H9 (cell line): ENCODE data around the gene ZMIZ1. TPM values are rescaled to one million over a fixed set of nuclear protein-coding genes. Genes with fewer than 3 reads are reported as not detected.

Experiments used
- DNase-seq: peaks from one replicate; pipeline ENCODE4 v3.0.0-alpha.2; 2017
- H2AFZ ChIP-seq: one replicate; pipeline ENCODE4 v1.6.1; 2013; ENCODE audit warnings: mild to moderate bottlenecking, low read length, control low read depth, moderate library complexity
- H2AK5ac ChIP-seq: 2 replicates; pipeline ENCODE4 v1.6.1; 2013; ENCODE audit warnings: low read length, control low read depth, mixed read lengths; ENCODE audit not compliant: insufficient read length
- H2BK120ac ChIP-seq: one replicate; pipeline ENCODE4 v1.6.1; 2013; ENCODE audit warnings: low read depth, mild to moderate bottlenecking, low read length, control low read depth, inconsistent platforms; ENCODE audit not compliant: poor library complexity, severe bottlenecking
- H2BK12ac ChIP-seq: 2 replicates; pipeline ENCODE4 v1.6.1; 2013; ENCODE audit warnings: low read length, control low read depth, mixed read lengths, low read depth; ENCODE audit not compliant: insufficient read length
- H2BK15ac ChIP-seq: 2 replicates; pipeline ENCODE4 v1.6.1; 2013; ENCODE audit warnings: low read depth, low read length, control low read depth
- H2BK20ac ChIP-seq: one replicate; pipeline ENCODE4 v1.6.1; 2013; ENCODE audit warnings: low read depth, mild to moderate bottlenecking, low read length, control low read depth, inconsistent platforms; ENCODE audit not compliant: poor library complexity, severe bottlenecking
- H2BK5ac ChIP-seq: 2 replicates; pipeline ENCODE4 v1.6.1; 2013; ENCODE audit warnings: low read length, control low read depth, mixed read lengths; ENCODE audit not compliant: insufficient read length
- H3K14ac ChIP-seq: 2 replicates; pipeline ENCODE4 v1.6.1; 2013; ENCODE audit warnings: low read length, control low read depth; ENCODE audit not compliant: insufficient read depth
- H3K18ac ChIP-seq: 2 replicates; pipeline ENCODE4 v1.6.1; 2013; ENCODE audit warnings: low read depth, mild to moderate bottlenecking, mixed read lengths, low read length, control low read depth; ENCODE audit not compliant: insufficient read length
- H3K23ac ChIP-seq: 2 replicates; pipeline ENCODE4 v1.6.1; 2013; ENCODE audit warnings: low read length, control low read depth, mixed read lengths, low read depth; ENCODE audit not compliant: insufficient read length
- H3K23me2 ChIP-seq: 2 replicates; pipeline ENCODE4 v1.6.1; 2013; ENCODE audit warnings: low read depth, mild to moderate bottlenecking, mixed read lengths, low read length, control low read depth; ENCODE audit not compliant: insufficient read length, poor library complexity, severe bottlenecking
- H3K27ac ChIP-seq: 2 replicates; pipeline ENCODE4 v1.5.1; 2013; ENCODE audit warnings: low read length, control low read depth, mixed read lengths, low read depth; ENCODE audit not compliant: insufficient read length
- H3K27me3 ChIP-seq: 2 replicates; pipeline ENCODE4 v1.6.1; 2013; ENCODE audit warnings: low read length, control low read depth, inconsistent platforms; ENCODE audit not compliant: insufficient read depth
- H3K4ac ChIP-seq: 2 replicates; pipeline ENCODE4 v1.6.1; 2013; ENCODE audit warnings: low read depth, mild to moderate bottlenecking, control low read depth, inconsistent platforms, low read length, moderate library complexity
- H3K4me1 ChIP-seq: 2 replicates; pipeline ENCODE4 v1.6.1; 2013; ENCODE audit warnings: low read length, control low read depth, inconsistent platforms; ENCODE audit not compliant: insufficient read depth
- H3K4me2 ChIP-seq: 2 replicates; pipeline ENCODE4 v1.6.1; 2013; ENCODE audit warnings: low read length, control low read depth, mixed read lengths; ENCODE audit not compliant: insufficient read length, insufficient read depth
- H3K56ac ChIP-seq: 2 replicates; pipeline ENCODE4 v1.6.1; 2013; ENCODE audit warnings: low read depth, mild to moderate bottlenecking, mixed read lengths, low read length, control low read depth; ENCODE audit not compliant: insufficient read length
- H3K79me1 ChIP-seq: 2 replicates; pipeline ENCODE4 v1.6.1; 2013; ENCODE audit warnings: low read depth, mild to moderate bottlenecking, moderate library complexity, low read length, control low read depth, inconsistent platforms; ENCODE audit not compliant: insufficient read depth, poor library complexity, severe bottlenecking
- H3K79me2 ChIP-seq: 2 replicates; pipeline ENCODE4 v1.6.1; 2013; ENCODE audit warnings: low read length, control low read depth, inconsistent platforms; ENCODE audit not compliant: insufficient read depth
- H3K9ac ChIP-seq: 2 replicates; pipeline ENCODE4 v1.6.1; 2013; ENCODE audit warnings: low read length, control low read depth, mixed read lengths; ENCODE audit not compliant: insufficient read length; ENCODE audit errors: extremely low read depth
- H3K9me3 ChIP-seq: one replicate; pipeline ENCODE4 v1.6.1; 2013; ENCODE audit warnings: low read depth, low read length, inconsistent platforms; ENCODE audit not compliant: control insufficient read depth
- H3T11ph ChIP-seq: one replicate; pipeline ENCODE4 v1.6.1; 2013; ENCODE audit warnings: mild to moderate bottlenecking, low read length, control low read depth, inconsistent platforms
- H4K20me1 ChIP-seq: one replicate; pipeline ENCODE4 v1.6.1; 2013; ENCODE audit not compliant: control insufficient read depth, insufficient read length, insufficient read depth
- H4K5ac ChIP-seq: 2 replicates; pipeline ENCODE4 v1.6.1; 2013; ENCODE audit warnings: low read depth, mild to moderate bottlenecking, mixed read lengths, low read length, control low read depth; ENCODE audit not compliant: insufficient read length
- H4K8ac ChIP-seq: replicated peaks from 2 replicates; pipeline ENCODE4 v1.6.1; 2013; ENCODE audit warnings: low read length, control low read depth, mixed read lengths, low read depth; ENCODE audit not compliant: insufficient read length
- H4K91ac ChIP-seq: 2 replicates; pipeline ENCODE4 v1.6.1; 2013; ENCODE audit warnings: low read depth, mild to moderate bottlenecking, moderate library complexity, mixed read lengths, low read length, control low read depth; ENCODE audit not compliant: insufficient read length
- H3K27ac Mint-ChIP-seq, 3 experiments: 2 replicates in 2 of 3; 3 replicates in 1 of 3; pipeline ENCODE4 v1.8.0; 2020 to 2021; ENCODE audit warnings: mixed read lengths in 3 of 3, mild to moderate bottlenecking in 1 of 3, moderate library complexity in 1 of 3
- H3K27me3 Mint-ChIP-seq: 2 replicates; pipeline ENCODE4 v1.8.0; 2021; ENCODE audit warnings: low read depth, mild to moderate bottlenecking, moderate library complexity, mixed read lengths
- H3K36me3 Mint-ChIP-seq, 3 experiments: 2 replicates in 2 of 3; 3 replicates in 1 of 3; pipeline ENCODE4 v1.8.0; 2020 to 2021; ENCODE audit warnings: low read depth in 3 of 3, mixed read lengths in 3 of 3; ENCODE audit not compliant: insufficient read depth in 1 of 3
- H3K4me1 Mint-ChIP-seq, 2 experiments: 2 replicates each; pipeline ENCODE4 v1.8.0; 2020; ENCODE audit warnings: mixed read lengths in 2 of 2
- H3K4me3 Mint-ChIP-seq, 2 experiments: 2 replicates in 1 of 2; 3 replicates in 1 of 2; pipeline ENCODE4 v1.8.0; 2020 to 2021; ENCODE audit warnings: mild to moderate bottlenecking in 2 of 2, mixed read lengths in 2 of 2, moderate library complexity in 1 of 2
- H3K9me3 Mint-ChIP-seq, 2 experiments: 2 replicates in 1 of 2; 3 replicates in 1 of 2; pipeline ENCODE4 v1.8.0; 2020; ENCODE audit warnings: mild to moderate bottlenecking in 2 of 2, mixed read lengths in 2 of 2, moderate library complexity in 1 of 2
- CTCF ChIP-seq: fragments of 200-600 bp; sonication (generic); conservative IDR thresholded peaks from 3 replicates; pipeline ENCODE4 v1.8.0; 2021; ENCODE audit warnings: antibody characterized with exemption, mild to moderate bottlenecking
- WGBS: extraction: QIAGEN DNeasy Blood & Tissue Kit; methylation state at CpG from one replicate; pipeline ENCODE4 v1.1.7; 2013; ENCODE audit warnings: missing lambda C conversion rate, low lambda C conversion rate, mixed read lengths; ENCODE audit not compliant: insufficient read length; ENCODE audit errors: extremely low coverage; 5-methylcytosine and 5-hydroxymethylcytosine counted together
- total RNA-seq: library from RNA; stranded (reverse); gene quantifications from 2 replicates; pipeline ENCODE4 v1.2.1, GENCODE V29; 2021

The ZMIZ1 gene
- total RNA-seq, 1 experiment from 2014 or later: 36.9 TPM

- Histone ChIP-seq H2BK5ac (no peak overlapping the region), H3K27ac (no peak overlapping the region), H4K20me1 (no peaks in the 10 kb centered on the region), H3K79me2 (no peaks in the 10 kb centered on the region), H2AFZ (no peak overlapping the region), H3K14ac (no peak overlapping the region), H4K8ac (no peak overlapping the region), H3K27me3 (no peaks in the 10 kb centered on the region), H3K23ac (no peak overlapping the region), H2BK120ac (no peak overlapping the region), H3K18ac (no peak overlapping the region), H2AK5ac (no peak overlapping the region), H2BK20ac (no peak overlapping the region), H3K79me1 (no peaks in the 10 kb centered on the region), H3K23me2 (no peaks in the 10 kb centered on the region), H3K56ac (no peak overlapping the region), H3K9ac (no peak overlapping the region), H3K9me3 (no peaks in the 10 kb centered on the region), H2BK15ac (no peak overlapping the region), H3K4ac (no peak overlapping the region), H3T11ph (no peak overlapping the region), H3K4me1 (no peaks in the 10 kb centered on the region), H3K4me2 (no peak overlapping the region), H4K5ac (no peak overlapping the region), H2BK12ac (no peak overlapping the region), H4K91ac (no peak overlapping the region)
- DNase-seq: no peak
- no peaks in the 10 kb centered on the region for H3K9me3 Mint-ChIP-seq
- H3K27me3 Mint-ChIP-seq: peaks cover 14% of the 10 kb centered on the region
- WGBS: no CpG with 5 or more reads among the region's 3 CpGs
- no peak overlapping the region for H3K4me3 Mint-ChIP-seq
- H3K36me3 Mint-ChIP-seq: no peaks in the 10 kb centered on the region
- no peak for TF ChIP-seq CTCF
- no peak overlapping the region for H3K27ac Mint-ChIP-seq
- H3K4me1 Mint-ChIP-seq: no peaks in the 10 kb centered on the region
Measured at GRCh38 chr10:79326361-79327089, 257.8 kb downstream of the ZMIZ1 start.
